C4-2B (cell line): ENCODE measurements around the gene LARGE1.

Source experiments
- CTCF ChIP-seq: fragments of 450-650 bp; conservative IDR thresholded peaks from 2 replicates; pipeline ENCODE4 v1.5.1; 2017; ENCODE audit warnings: mild to moderate bottlenecking
- ZFX ChIP-seq: fragments of 450-650 bp; IDR thresholded peaks from 2 replicates; pipeline ENCODE4 v1.6.1; 2017

- no peak for TF ChIP-seq CTCF
- no peak for TF ChIP-seq ZFX
These were observed 284.5 kb downstream of the LARGE1 start for GRCh38 chr22:33635766-33636165.
